Astrocyte (in vitro differentiated cells and primary cell): ENCODE results near the gene ADORA1. TPM values are rescaled to one million over a fixed set of nuclear protein-coding genes. Genes with fewer than 3 reads are reported as not detected.
A peak's percentile ranks its signal among the peaks of the same experiment; 100 is the strongest.

Experiments used
- DNase-seq: peaks from one replicate; pipeline ENCODE4 v3.0.0-alpha.2; 2010; ENCODE audit warnings: low read depth
- FAIRE-seq: peaks from 2 replicates; lab custom pipeline; 2011; peaks lifted over from hg19 to GRCh38; lab: Jason Lieb, UNC
- H2AFZ ChIP-seq: 2 replicates; pipeline ENCODE4 v1.6.0; 2012; ENCODE audit warnings: low read depth, low read length, inconsistent platforms
- H3K27ac ChIP-seq: 2 replicates; pipeline ENCODE4 v1.5.1; 2011; ENCODE audit warnings: low read depth, low read length, inconsistent platforms
- H3K27me3 ChIP-seq: 2 replicates; pipeline ENCODE4 v1.6.0; 2011; ENCODE audit warnings: low read length, inconsistent platforms; ENCODE audit not compliant: insufficient read depth
- H3K36me3 ChIP-seq: 2 replicates; pipeline ENCODE4 v1.5.1; 2011; ENCODE audit warnings: low read length, inconsistent platforms; ENCODE audit not compliant: insufficient read depth
- H3K4me1 ChIP-seq: 2 replicates; pipeline ENCODE4 v1.5.1; 2011; ENCODE audit warnings: low read length, inconsistent platforms; ENCODE audit not compliant: insufficient read depth
- H3K4me2 ChIP-seq: 2 replicates; pipeline ENCODE4 v1.6.0; 2012; ENCODE audit warnings: low read length, inconsistent platforms
- H3K4me3 ChIP-seq: 2 replicates; pipeline ENCODE4 v1.5.1; 2011; ENCODE audit warnings: low read depth, mild to moderate bottlenecking, low read length, inconsistent platforms; ENCODE audit not compliant: insufficient read depth
- H3K79me2 ChIP-seq: 2 replicates; pipeline ENCODE4 v1.6.0; 2012; ENCODE audit warnings: mild to moderate bottlenecking, low read length, inconsistent platforms; ENCODE audit not compliant: insufficient read depth
- H3K9ac ChIP-seq: 2 replicates; pipeline ENCODE4 v1.6.0; 2012; ENCODE audit warnings: mild to moderate bottlenecking, low read length, inconsistent platforms
- H3K9me3 ChIP-seq: 2 replicates; pipeline ENCODE4 v1.5.1; 2012; ENCODE audit warnings: low read depth, mild to moderate bottlenecking, low read length, inconsistent platforms; ENCODE audit not compliant: insufficient read depth
- H4K20me1 ChIP-seq: 2 replicates; pipeline ENCODE4 v1.6.0; 2012; ENCODE audit warnings: low read length, inconsistent platforms; ENCODE audit not compliant: insufficient read depth
- H3K27ac Mint-ChIP-seq: one replicate; pipeline ENCODE4 v1.8.0; 2021; ENCODE audit warnings: mild to moderate bottlenecking, mixed read lengths; ENCODE audit not compliant: unreplicated experiment
- H3K27me3 Mint-ChIP-seq: one replicate; pipeline ENCODE4 v1.8.0; 2021; ENCODE audit warnings: low read depth, mixed read lengths; ENCODE audit not compliant: unreplicated experiment
- H3K36me3 Mint-ChIP-seq: one replicate; pipeline ENCODE4 v1.8.0; 2021; ENCODE audit warnings: low read depth, mixed read lengths; ENCODE audit not compliant: unreplicated experiment
- H3K4me1 Mint-ChIP-seq: one replicate; pipeline ENCODE4 v1.8.0; 2021; ENCODE audit warnings: low read depth, mixed read lengths; ENCODE audit not compliant: unreplicated experiment
- H3K4me3 Mint-ChIP-seq: one replicate; pipeline ENCODE4 v1.8.0; 2021; ENCODE audit warnings: mild to moderate bottlenecking, moderate library complexity, mixed read lengths; ENCODE audit not compliant: unreplicated experiment
- H3K9me3 Mint-ChIP-seq: one replicate; pipeline ENCODE4 v1.8.0; 2021; ENCODE audit warnings: mild to moderate bottlenecking, mixed read lengths; ENCODE audit not compliant: unreplicated experiment
- EZH2 ChIP-seq: IDR thresholded peaks from 2 replicates; pipeline ENCODE4 v1.6.1; 2012; ENCODE audit warnings: mild to moderate bottlenecking, low read length, inconsistent platforms; ENCODE audit not compliant: insufficient read depth
- total RNA-seq: library from RNA; stranded (reverse); gene quantifications from 2 replicates; pipeline ENCODE4 v1.2.1, GENCODE V29; 2021
- TF ChIP-seq, protein P1 (sequence below): IDR thresholded peaks from 2 replicates; pipeline ENCODE4 v1.5.1; 2011; ENCODE audit warnings: low read depth, mild to moderate bottlenecking, inconsistent platforms, low read length, moderate library complexity; ENCODE audit not compliant: insufficient read depth

The ADORA1 gene
- total RNA-seq, 1 donor from 2014 or later, result 5.7 TPM

DNA sequence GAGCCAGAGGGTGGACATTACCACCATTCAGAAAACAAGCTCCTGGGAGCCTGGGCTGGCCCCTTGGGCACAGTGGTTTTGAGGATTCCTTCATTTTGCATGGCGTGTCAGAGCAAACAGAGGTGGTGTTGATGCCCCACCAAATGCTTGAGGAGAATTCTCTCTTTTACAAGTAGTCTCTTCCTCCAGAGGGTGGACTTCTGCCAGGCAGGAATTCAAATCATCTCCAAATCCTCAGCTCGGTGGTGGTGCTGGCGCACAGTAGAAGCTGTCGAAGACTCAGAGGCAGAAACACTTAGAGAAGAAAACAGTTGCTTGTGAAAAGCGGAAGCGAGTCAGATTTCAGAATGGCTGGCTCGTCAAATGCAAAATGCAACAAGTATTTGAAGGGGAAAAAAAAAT is 62.4 kb downstream of the ADORA1 start:
- Mint-ChIP-seq H3K4me1 (peaks cover 11% of the 10 kb centered on the region), H3K9me3 (no peaks in the 10 kb centered on the region), H3K4me3 (no peak overlapping the region), H3K36me3 (no peaks in the 10 kb centered on the region), H3K27me3 (peaks cover 5% of the 10 kb centered on the region), H3K27ac (no peak overlapping the region)
- H3K79me2 ChIP-seq, result no peaks in the 10 kb centered on the region
- H3K4me3 ChIP-seq, result no peak overlapping the region
- no peaks in the 10 kb centered on the region for H3K9me3 ChIP-seq
- FAIRE-seq (no peak), DNase-seq (no peak)
- H3K9ac ChIP-seq, result no peak overlapping the region
- no peaks in the 10 kb centered on the region for H3K4me1 ChIP-seq
- no peak overlapping the region for H2AFZ ChIP-seq
- no peaks in the 10 kb centered on the region for H3K27me3 ChIP-seq
- no peaks in the 10 kb centered on the region for H4K20me1 ChIP-seq
- H3K36me3 ChIP-seq, result no peaks in the 10 kb centered on the region
- TF ChIP-seq EZH2, result no peak
- no peak overlapping the region for H3K4me2 ChIP-seq
- H3K27ac ChIP-seq, result no peak overlapping the region

DNA sequence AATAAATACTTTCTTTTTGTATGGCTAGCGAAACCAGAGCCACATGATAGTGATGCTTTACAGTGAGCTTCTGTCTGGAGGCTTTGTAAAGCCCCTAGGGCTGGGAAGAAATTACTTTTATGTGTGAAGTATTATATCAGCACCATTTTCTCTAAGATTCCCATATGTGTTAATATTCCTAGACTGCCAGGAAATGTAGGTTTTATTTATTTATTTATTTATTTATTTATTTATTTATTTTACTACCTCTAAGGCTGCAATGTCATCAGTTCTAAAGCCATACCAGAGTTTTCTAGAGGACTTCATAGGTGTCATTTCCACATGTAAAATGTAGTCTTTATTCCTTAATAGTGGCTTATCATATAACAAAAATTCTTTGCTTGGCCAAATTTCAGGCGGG is 63.4 kb downstream of the ADORA1 start:
- Mint-ChIP-seq H3K9me3 (no peaks in the 10 kb centered on the region), H3K4me3 (no peak overlapping the region), H3K36me3 (no peaks in the 10 kb centered on the region), H3K27ac (no peak overlapping the region), H3K4me1 (peaks cover 18% of the 10 kb centered on the region), H3K27me3 (no peaks in the 10 kb centered on the region)
- Histone ChIP-seq H3K9ac (no peak overlapping the region), H4K20me1 (no peaks in the 10 kb centered on the region), H3K27me3 (no peaks in the 10 kb centered on the region), H3K4me2 (no peak overlapping the region), H3K4me1 (no peaks in the 10 kb centered on the region), H3K79me2 (no peaks in the 10 kb centered on the region), H3K36me3 (no peaks in the 10 kb centered on the region), H3K4me3 (no peak overlapping the region), H3K27ac (no peak overlapping the region), H2AFZ (no peak overlapping the region), H3K9me3 (no peaks in the 10 kb centered on the region)
- DNase-seq (no peak), FAIRE-seq (no peak)
- TF ChIP-seq, protein P1, sequence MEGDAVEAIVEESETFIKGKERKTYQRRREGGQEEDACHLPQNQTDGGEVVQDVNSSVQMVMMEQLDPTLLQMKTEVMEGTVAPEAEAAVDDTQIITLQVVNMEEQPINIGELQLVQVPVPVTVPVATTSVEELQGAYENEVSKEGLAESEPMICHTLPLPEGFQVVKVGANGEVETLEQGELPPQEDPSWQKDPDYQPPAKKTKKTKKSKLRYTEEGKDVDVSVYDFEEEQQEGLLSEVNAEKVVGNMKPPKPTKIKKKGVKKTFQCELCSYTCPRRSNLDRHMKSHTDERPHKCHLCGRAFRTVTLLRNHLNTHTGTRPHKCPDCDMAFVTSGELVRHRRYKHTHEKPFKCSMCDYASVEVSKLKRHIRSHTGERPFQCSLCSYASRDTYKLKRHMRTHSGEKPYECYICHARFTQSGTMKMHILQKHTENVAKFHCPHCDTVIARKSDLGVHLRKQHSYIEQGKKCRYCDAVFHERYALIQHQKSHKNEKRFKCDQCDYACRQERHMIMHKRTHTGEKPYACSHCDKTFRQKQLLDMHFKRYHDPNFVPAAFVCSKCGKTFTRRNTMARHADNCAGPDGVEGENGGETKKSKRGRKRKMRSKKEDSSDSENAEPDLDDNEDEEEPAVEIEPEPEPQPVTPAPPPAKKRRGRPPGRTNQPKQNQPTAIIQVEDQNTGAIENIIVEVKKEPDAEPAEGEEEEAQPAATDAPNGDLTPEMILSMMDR, result no peak
- TF ChIP-seq EZH2, result no peak

DNA sequence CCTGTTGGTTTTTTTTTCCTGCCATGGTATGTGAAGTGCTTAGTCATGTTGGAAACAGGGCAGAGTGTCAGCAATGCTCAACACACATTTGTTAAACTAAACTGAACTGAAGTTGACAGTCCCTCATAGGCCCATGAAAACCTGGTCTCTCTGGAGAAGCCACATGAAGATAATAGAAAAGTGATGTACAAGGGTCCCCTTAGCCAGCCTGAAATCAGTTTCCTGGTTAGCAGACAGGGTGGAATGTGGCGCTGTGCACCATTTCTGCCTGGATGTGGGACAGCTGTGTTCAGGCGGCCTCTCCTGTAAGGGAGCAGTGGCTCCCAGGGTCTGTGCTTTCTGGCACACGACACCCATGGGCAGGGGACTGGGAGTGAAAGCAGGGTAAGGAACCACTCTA is 68.8 kb downstream of the ADORA1 start:
- no peak overlapping the region for H3K4me2 ChIP-seq
- H3K9me3 ChIP-seq, result no peaks in the 10 kb centered on the region
- peaks cover 9% of the 10 kb centered on the region for H3K9me3 Mint-ChIP-seq
- peak overlapping the region; percentile 0 for H2AFZ ChIP-seq
- no peak overlapping the region for H3K27ac ChIP-seq
- no peak overlapping the region for H3K4me3 ChIP-seq
- H3K4me1 Mint-ChIP-seq, result peaks cover 46% of the 10 kb centered on the region
- no peaks in the 10 kb centered on the region for H3K36me3 ChIP-seq
- no peak overlapping the region for H3K9ac ChIP-seq
- H4K20me1 ChIP-seq, result no peaks in the 10 kb centered on the region
- no peaks in the 10 kb centered on the region for H3K79me2 ChIP-seq
- FAIRE-seq, result no peak
- no peaks in the 10 kb centered on the region for H3K36me3 Mint-ChIP-seq
- TF ChIP-seq EZH2, result no peak
- TF ChIP-seq, protein P1, result no peak
- DNase-seq, result peak; percentile 30
- peak overlapping the region; percentile 26 for H3K27ac Mint-ChIP-seq
- no peaks in the 10 kb centered on the region for H3K27me3 Mint-ChIP-seq
- H3K4me1 ChIP-seq, result peaks cover 29% of the 10 kb centered on the region
- no peaks in the 10 kb centered on the region for H3K27me3 ChIP-seq
- H3K4me3 Mint-ChIP-seq, result no peak overlapping the region
